Panc1 (cell line): ENCODE results near the gene ADISSP.

ENCODE experiments used
- CTCF ChIP-seq: fragments of 450-650 bp; IDR thresholded peaks from 2 replicates; pipeline ENCODE4 v1.5.1; 2017; ENCODE audit warnings: mild to moderate bottlenecking
- POLR2AphosphoS5 ChIP-seq: IDR thresholded peaks from 2 replicates; pipeline ENCODE4 v1.6.1; 2012; ENCODE audit warnings: mild to moderate bottlenecking, low read depth, low read length, moderate library complexity
- REST ChIP-seq, 2 experiments: IDR thresholded peaks; 2 replicates each; pipeline ENCODE4 v1.6.1; 2011 to 2012; ENCODE audit warnings: low read depth in 2 of 2, control low read depth in 1 of 2, low read length in 1 of 2, mild to moderate bottlenecking in 1 of 2, moderate library complexity in 1 of 2; ENCODE audit not compliant: insufficient read depth in 1 of 2
- TCF7L2 ChIP-seq: IDR thresholded peaks from 2 replicates; pipeline ENCODE4 v1.6.1; 2011; ENCODE audit warnings: mild to moderate bottlenecking, low read depth, low read length, inconsistent platforms

- no peak for TF ChIP-seq CTCF
- no peak for TF ChIP-seq REST (IDR thresholded peaks at IDR 0.05; ENCODE audit: insufficient read depth in 1 of 2, low read depth in 2 of 2, low read length in 1 of 2)
- no peak for TF ChIP-seq TCF7L2
- no peak for TF ChIP-seq POLR2AphosphoS5
Observed at GRCh38 chr20:3801299-3801698, 33.7 kb upstream of the ADISSP start.
